IMR-90 (cell line): ENCODE measurements around the gene CD276. TPM values are rescaled to one million over a fixed set of nuclear protein-coding genes. Genes with fewer than 3 reads are reported as not detected.

ENCODE experiments used
- ATAC-seq: fragments of 200-7000 bp; cut with Tn5 transposase; 2 replicates; pipeline ENCODE4 v1.9.1; 2020; ENCODE audit warnings: low read depth, mild to moderate bottlenecking, moderate library complexity
- BruUV-seq: library from RNA; stranded (reverse); fragments of 400-500 nt; replicated peaks from 2 replicates; lab custom pipeline; 2021; lab: Mats Ljungman, UMichigan
- CTCF ChIA-PET: fragments of 300-600 bp; formaldehyde crosslinking; extraction: SDS; loops from one replicate; lab custom pipeline; 2021; ENCODE audit warnings: antibody characterized with exemption; lab: Yijun Ruan, JAX
- POLR2A ChIA-PET: fragments of 300-600 bp; sonication (Branson Sonifier 250); formaldehyde crosslinking; loops from one replicate; lab custom pipeline; 2022; ENCODE audit warnings: antibody characterized with exemption; ENCODE audit not compliant: unreplicated experiment; lab: Charles Lee
- DNase-seq: peaks from one replicate; pipeline ENCODE4 v3.0.0; 2013
- H2AFZ ChIP-seq: replicated peaks from 2 replicates; pipeline ENCODE3; 2013; ENCODE audit warnings: low read length, mild to moderate bottlenecking; ENCODE audit not compliant: poor library complexity
- H2AK5ac ChIP-seq: 2 replicates; pipeline ENCODE4 v1.6.1; 2013; ENCODE audit warnings: low read depth, low read length, inconsistent platforms
- H2AK9ac ChIP-seq: replicated peaks from 2 replicates; pipeline ENCODE3; 2013; ENCODE audit warnings: mild to moderate bottlenecking, low read depth, low read length, moderate library complexity; ENCODE audit not compliant: poor library complexity
- H2BK120ac ChIP-seq: 2 replicates; pipeline ENCODE4 v1.6.1; 2013; ENCODE audit warnings: low read depth, low read length, inconsistent platforms
- H2BK15ac ChIP-seq: 3 replicates; pipeline ENCODE4 v1.6.1; 2013; ENCODE audit warnings: low read depth, low read length, inconsistent platforms
- H2BK20ac ChIP-seq: 2 replicates; pipeline ENCODE4 v1.6.1; 2013; ENCODE audit warnings: low read depth, mild to moderate bottlenecking, inconsistent platforms, low read length, moderate library complexity
- H2BK5ac ChIP-seq: 2 replicates; pipeline ENCODE4 v1.6.1; 2013; ENCODE audit warnings: mild to moderate bottlenecking, low read depth, low read length, inconsistent platforms; ENCODE audit not compliant: poor library complexity, severe bottlenecking
- H3K14ac ChIP-seq: replicated peaks from 2 replicates; pipeline ENCODE4 v1.6.1; 2013; ENCODE audit warnings: low read depth, low read length, inconsistent platforms
- H3K18ac ChIP-seq: 2 replicates; pipeline ENCODE4 v1.6.1; 2013; ENCODE audit warnings: low read depth, low read length, control low read depth
- H3K23ac ChIP-seq: 2 replicates; pipeline ENCODE4 v1.6.1; 2013; ENCODE audit warnings: low read depth, low read length, inconsistent platforms
- H3K27ac ChIP-seq: 2 replicates; pipeline ENCODE4 v1.5.1; 2013; ENCODE audit warnings: mild to moderate bottlenecking, control low read depth, low read length; ENCODE audit not compliant: insufficient read depth
- H3K27me3 ChIP-seq: 2 replicates; pipeline ENCODE4 v1.6.1; 2013; ENCODE audit warnings: low read length; ENCODE audit not compliant: control insufficient read depth, insufficient read depth
- H3K36me3 ChIP-seq: 2 replicates; pipeline ENCODE4 v1.6.1; 2013; ENCODE audit warnings: low read length, mixed read lengths; ENCODE audit not compliant: control insufficient read depth, insufficient read depth
- H3K4ac ChIP-seq: 2 replicates; pipeline ENCODE4 v1.6.1; 2013; ENCODE audit warnings: low read depth, low read length, inconsistent platforms
- H3K4me1 ChIP-seq: 2 replicates; pipeline ENCODE4 v1.6.1; 2013; ENCODE audit warnings: low read length, mixed read lengths; ENCODE audit not compliant: control insufficient read depth, insufficient read depth
- H3K4me2 ChIP-seq: 2 replicates; pipeline ENCODE4 v1.6.1; 2013; ENCODE audit warnings: low read depth, mild to moderate bottlenecking, control low read depth, low read length, moderate library complexity
- H3K4me3 ChIP-seq: 2 replicates; pipeline ENCODE4 v1.5.1; 2013; ENCODE audit warnings: low read depth, mild to moderate bottlenecking, control low read depth, low read length, moderate library complexity; ENCODE audit not compliant: insufficient read depth
- H3K56ac ChIP-seq: 2 replicates; pipeline ENCODE4 v1.6.1; 2013; ENCODE audit warnings: low read length, inconsistent platforms; ENCODE audit not compliant: insufficient read depth; ENCODE audit errors: extremely low read depth
- H3K79me1 ChIP-seq, 2 experiments: 2 replicates each; pipeline ENCODE4 v1.6.1; 2013; ENCODE audit warnings: low read length in 2 of 2, inconsistent platforms in 1 of 2, low read depth in 1 of 2
- H3K9ac ChIP-seq: 2 replicates; pipeline ENCODE4 v1.6.1; 2013; ENCODE audit warnings: low read depth, low read length, control low read depth
- H3K9me1 ChIP-seq: 2 replicates; pipeline ENCODE4 v1.6.1; 2013; ENCODE audit warnings: low read length, inconsistent platforms; ENCODE audit not compliant: insufficient read depth
- H3K9me3 ChIP-seq: 2 replicates; pipeline ENCODE4 v1.6.1; 2013; ENCODE audit warnings: low read length; ENCODE audit not compliant: control insufficient read depth, insufficient read depth
- H4K20me1 ChIP-seq: 2 replicates; pipeline ENCODE4 v1.6.1; 2013; ENCODE audit warnings: low read length, inconsistent platforms; ENCODE audit not compliant: insufficient read depth
- H4K5ac ChIP-seq: 2 replicates; pipeline ENCODE4 v1.6.1; 2013; ENCODE audit warnings: mild to moderate bottlenecking, low read depth, low read length, control low read depth
- H4K8ac ChIP-seq, 2 experiments: 2 replicates each; pipeline ENCODE4 v1.6.1; 2013; ENCODE audit warnings: low read depth in 2 of 2, low read length in 2 of 2, control low read depth in 1 of 2, inconsistent platforms in 1 of 2
- H4K91ac ChIP-seq: 2 replicates; pipeline ENCODE4 v1.6.1; 2013; ENCODE audit warnings: low read depth, low read length, inconsistent platforms; ENCODE audit not compliant: insufficient read depth
- ELK1 ChIP-seq: fragments of 150-350 bp; IDR thresholded peaks from 2 replicates; pipeline ENCODE4 v1.6.1; 2016; ENCODE audit warnings: low read depth, mild to moderate bottlenecking, low read length, moderate library complexity, borderline replicate concordance
- USF2 ChIP-seq: fragments of 150-350 bp; IDR thresholded peaks from 2 replicates; pipeline ENCODE4 v1.6.1; 2017; ENCODE audit warnings: mild to moderate bottlenecking, antibody characterized with exemption, low read length, low read depth
- WGBS, 2 experiments: methylation state at CpG; one replicate each; pipeline versions ENCODE4 v1.1.5 to v1.1.7; 2013; ENCODE audit warnings: missing lambda C conversion rate in 2 of 2; ENCODE audit not compliant: insufficient read length in 1 of 2; ENCODE audit errors: extremely low coverage in 2 of 2; 5-methylcytosine and 5-hydroxymethylcytosine counted together
- dilution Hi-C: fragments of 300-500 bp; cut with HindIII; formaldehyde crosslinking; loops from one replicate; pipeline ENCODE4 v1.14.3; 2018; ENCODE audit warnings: low sequenced_read_pairs; ENCODE audit not compliant: unreplicated experiment
- in situ Hi-C: fragments of 300-500 bp; cut with MboI; formaldehyde crosslinking; loops from 3 replicates; pipeline ENCODE4 v1.14.3; 2019; ENCODE audit warnings: low sequenced_read_pairs, inconsistent platforms, mixed read lengths
- intact Hi-C: fragments of 100-400 bp; cut with micrococcal nuclease; formaldehyde crosslinking; loops from 2 replicates; pipeline ENCODE4 v1.10.0; 2022
- polyA plus RNA-seq, 3 experiments: library from polyadenylated mRNA; depleted of rRNA; stranded (reverse); fragments of >200 nt; gene quantifications; 2 replicates each; pipeline ENCODE4 v1.2.3, GENCODE V29; 2012; ENCODE audit warnings: low replicate concordance in 1 of 3
- total RNA-seq: library from RNA; depleted of rRNA; stranded (reverse); fragments of >200 nt; gene quantifications from 2 replicates; pipeline ENCODE4 v1.2.3, GENCODE V29; 2012

CD276 gene
- total and polyA plus RNA-seq, 2 of the 4 experiments (the other 2 are of a cell fraction), result 30.8 to 149 TPM

- Histone ChIP-seq H3K18ac (no peak overlapping the region), H3K27me3 (no peaks in the 10 kb centered on the region), H4K91ac (no peak overlapping the region), H3K4me2 (peak overlapping the region; percentile 28; the same call in 1 of the 2 replicates), H3K4me3 (no peak overlapping the region), H4K5ac (no peak overlapping the region), H4K20me1 (peaks cover 88% of the 10 kb centered on the region), H2BK5ac (no peak overlapping the region), H3K79me1 (peaks cover 28 to 94% of the 10 kb centered on the region in 2 experiments), H3K9me3 (no peaks in the 10 kb centered on the region), H2AFZ (no peak overlapping the region), H3K4ac (peak overlapping the region; percentile 7; the same call in 1 of the 2 replicates), H2BK15ac (no peak overlapping the region), H3K36me3 (peaks cover 4% of the 10 kb centered on the region), H4K8ac (no peak overlapping the region), H2BK20ac (no peak overlapping the region), H3K4me1 (peaks cover 28% of the 10 kb centered on the region), H3K14ac (0 out of 2 replicates have a peak overlapping the region, but pooled peaks have one; percentile 22), H3K9ac (no peak overlapping the region), H2BK120ac (no peak overlapping the region), H3K23ac (peak overlapping the region; percentile 74), H3K27ac (no peak overlapping the region), H3K9me1 (peaks cover 54% of the 10 kb centered on the region), H2AK5ac (peak overlapping the region; percentile 56; the same call in 1 of the 2 replicates), H2AK9ac (no peak overlapping the region), H3K56ac (no peak overlapping the region)
- intact Hi-C loops, result no loop called here
- peak; percentile 51 for ATAC-seq
- POLR2A ChIA-PET, result no interaction called here
- no TSS peak for BruUV-seq
- no CpG with 5 or more reads among the region's 5 CpGs for WGBS, 2 experiments
- DNase-seq, result peak; percentile 55
- CTCF ChIA-PET, result no interaction called here
- TF ChIP-seq ELK1, result no peak
- TF ChIP-seq USF2, result peak; percentile 80
- dilution Hi-C loops, result no loop called here
- in situ Hi-C loops, result no loop called here
Measured at GRCh38 chr15:73694419-73694818, 10.2 kb downstream of the CD276 start.
